ENCODE measurements around the gene NACC2. TPM values are rescaled to one million over a fixed set of nuclear protein-coding genes. Genes with fewer than 3 reads are reported as not detected.
"Not testable (repeated sequence)": the region's sequence is repeated elsewhere in the genome, so short reads cannot be mapped to it uniquely, and the experiment has no call there.

Gene NACC2
- total and polyA plus RNA-seq, 4 donors: 4.8 to 17.8 (median 8.8) TPM

GRCh38 chr9:136062657-136063439 is 32.2 kb downstream of the NACC2 start (continued):
- TF ChIP-seq REST (IDR thresholded peaks at IDR 0.05): no peak

DNA sequence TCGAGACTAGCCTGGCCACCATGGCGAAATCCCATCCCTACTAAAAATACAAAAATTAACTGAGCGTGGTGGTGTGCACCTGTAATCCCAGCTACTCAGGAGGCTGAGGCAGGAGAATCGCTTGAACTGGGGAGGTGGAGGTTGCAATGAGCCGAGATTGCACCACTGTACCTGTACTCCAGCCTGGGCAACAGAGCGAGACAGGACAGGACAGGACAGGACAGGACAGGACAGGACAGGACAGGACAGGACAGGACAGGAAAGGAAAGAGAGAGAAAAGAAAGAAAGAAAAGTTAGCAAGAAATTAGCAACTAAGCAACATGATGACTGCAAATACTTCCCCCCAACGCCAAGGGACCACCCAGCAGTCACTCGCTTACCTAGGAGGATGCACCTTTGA is 33.2 kb downstream of the NACC2 start:
- not testable (repeated sequence) for H3K27ac ChIP-seq (ENCODE audit: low read depth in 1 of 2, low read length in 2 of 2); H3K9me3 ChIP-seq (ENCODE audit: control insufficient read depth in 4 of 4, low read length in 3 of 4); DNase-seq (ENCODE audit: low spot score); H3K27me3 ChIP-seq (ENCODE audit: control insufficient read depth in 4 of 4, insufficient read depth in 4 of 4, low read length in 3 of 4); H3K4me3 ChIP-seq (ENCODE audit: low read depth in 1 of 3, low read length in 3 of 3); H3K36me3 ChIP-seq (ENCODE audit: control insufficient read depth in 4 of 4, insufficient read depth in 3 of 4, low read depth in 1 of 4, low read length in 3 of 4); H3K4me1 ChIP-seq (ENCODE audit: control insufficient read depth in 4 of 4, insufficient read depth in 4 of 4, low read length in 3 of 4); H3K9ac ChIP-seq (ENCODE audit: low read depth in 1 of 2, low read length in 2 of 2)
- WGBS: 97% methylated on average over 8 of the region's 8 CpGs

DNA sequence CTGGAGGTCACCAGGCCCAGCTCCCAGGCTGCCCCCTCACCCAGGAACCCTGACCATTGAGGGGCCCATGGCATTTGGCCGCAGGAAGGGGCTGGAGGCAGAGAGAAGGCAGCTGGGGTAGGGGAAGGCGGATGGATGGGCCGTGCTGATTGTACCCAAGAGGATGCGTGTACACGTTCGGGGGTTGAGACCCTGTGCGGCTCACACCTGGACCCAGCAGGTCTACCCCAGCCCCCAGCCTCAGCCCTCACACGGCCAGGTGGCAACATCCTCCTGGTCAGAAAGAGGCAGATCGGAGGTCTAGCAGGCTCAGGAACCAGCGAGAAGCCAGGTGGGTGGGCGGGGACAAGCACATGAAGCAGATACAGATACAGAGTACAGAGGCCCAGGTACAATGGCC is 33.7 kb downstream of the NACC2 start:
- H3K27ac ChIP-seq (ENCODE audit: low read depth in 1 of 2, low read length in 2 of 2): no peak overlapping the region
- no peak for DNase-seq (ENCODE audit: low spot score)
- no peaks in the 10 kb centered on the region for H3K36me3 ChIP-seq (ENCODE audit: control insufficient read depth in 4 of 4, insufficient read depth in 3 of 4, low read depth in 1 of 4, low read length in 3 of 4)
- H3K4me1 ChIP-seq (ENCODE audit: control insufficient read depth in 4 of 4, insufficient read depth in 4 of 4, low read length in 3 of 4): no peaks in the 10 kb centered on the region
- TF ChIP-seq SP1 (IDR thresholded peaks at IDR 0.05): no peak
- no peak for TF ChIP-seq FOXA2 (IDR thresholded peaks at IDR 0.05)
- TF ChIP-seq ATF3 (IDR thresholded peaks at IDR 0.05): no peak
- no peak for TF ChIP-seq HNF4A (conservative IDR thresholded peaks at IDR 0.05)
- no peak for TF ChIP-seq RXRA (IDR thresholded peaks at IDR 0.05)
- TF ChIP-seq EGR1 (IDR thresholded peaks at IDR 0.05; ENCODE audit: low read depth in 2 of 2): no peak
- TF ChIP-seq TAF1 (conservative IDR thresholded peaks at IDR 0.05): no peak
- TF ChIP-seq, protein P1, sequence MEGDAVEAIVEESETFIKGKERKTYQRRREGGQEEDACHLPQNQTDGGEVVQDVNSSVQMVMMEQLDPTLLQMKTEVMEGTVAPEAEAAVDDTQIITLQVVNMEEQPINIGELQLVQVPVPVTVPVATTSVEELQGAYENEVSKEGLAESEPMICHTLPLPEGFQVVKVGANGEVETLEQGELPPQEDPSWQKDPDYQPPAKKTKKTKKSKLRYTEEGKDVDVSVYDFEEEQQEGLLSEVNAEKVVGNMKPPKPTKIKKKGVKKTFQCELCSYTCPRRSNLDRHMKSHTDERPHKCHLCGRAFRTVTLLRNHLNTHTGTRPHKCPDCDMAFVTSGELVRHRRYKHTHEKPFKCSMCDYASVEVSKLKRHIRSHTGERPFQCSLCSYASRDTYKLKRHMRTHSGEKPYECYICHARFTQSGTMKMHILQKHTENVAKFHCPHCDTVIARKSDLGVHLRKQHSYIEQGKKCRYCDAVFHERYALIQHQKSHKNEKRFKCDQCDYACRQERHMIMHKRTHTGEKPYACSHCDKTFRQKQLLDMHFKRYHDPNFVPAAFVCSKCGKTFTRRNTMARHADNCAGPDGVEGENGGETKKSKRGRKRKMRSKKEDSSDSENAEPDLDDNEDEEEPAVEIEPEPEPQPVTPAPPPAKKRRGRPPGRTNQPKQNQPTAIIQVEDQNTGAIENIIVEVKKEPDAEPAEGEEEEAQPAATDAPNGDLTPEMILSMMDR (IDR thresholded peaks at IDR 0.05; ENCODE audit: low read depth, low read length, missing input control): no peak
- no peak for TF ChIP-seq HNF4G (IDR thresholded peaks at IDR 0.05)
- TF ChIP-seq, protein P2, sequence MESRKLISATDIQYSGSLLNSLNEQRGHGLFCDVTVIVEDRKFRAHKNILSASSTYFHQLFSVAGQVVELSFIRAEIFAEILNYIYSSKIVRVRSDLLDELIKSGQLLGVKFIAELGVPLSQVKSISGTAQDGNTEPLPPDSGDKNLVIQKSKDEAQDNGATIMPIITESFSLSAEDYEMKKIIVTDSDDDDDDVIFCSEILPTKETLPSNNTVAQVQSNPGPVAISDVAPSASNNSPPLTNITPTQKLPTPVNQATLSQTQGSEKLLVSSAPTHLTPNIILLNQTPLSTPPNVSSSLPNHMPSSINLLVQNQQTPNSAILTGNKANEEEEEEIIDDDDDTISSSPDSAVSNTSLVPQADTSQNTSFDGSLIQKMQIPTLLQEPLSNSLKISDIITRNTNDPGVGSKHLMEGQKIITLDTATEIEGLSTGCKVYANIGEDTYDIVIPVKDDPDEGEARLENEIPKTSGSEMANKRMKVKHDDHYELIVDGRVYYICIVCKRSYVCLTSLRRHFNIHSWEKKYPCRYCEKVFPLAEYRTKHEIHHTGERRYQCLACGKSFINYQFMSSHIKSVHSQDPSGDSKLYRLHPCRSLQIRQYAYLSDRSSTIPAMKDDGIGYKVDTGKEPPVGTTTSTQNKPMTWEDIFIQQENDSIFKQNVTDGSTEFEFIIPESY (IDR thresholded peaks at IDR 0.05): no peak
- TF ChIP-seq NR2F2 (IDR thresholded peaks at IDR 0.05): no peak
- TF ChIP-seq REST (IDR thresholded peaks at IDR 0.05): no peak
- no peak for TF ChIP-seq GABPA (IDR thresholded peaks at IDR 0.05 in 1 of 2, conservative IDR thresholded peaks at IDR 0.05 in 1 of 2)
- H3K4me3 ChIP-seq (ENCODE audit: low read depth in 1 of 3, low read length in 3 of 3): no peak overlapping the region
- WGBS: 97% methylated on average over 11 of the region's 11 CpGs
- H3K27me3 ChIP-seq (ENCODE audit: control insufficient read depth in 4 of 4, insufficient read depth in 4 of 4, low read length in 3 of 4): no peaks in the 10 kb centered on the region
- H3K9me3 ChIP-seq (ENCODE audit: control insufficient read depth in 4 of 4, low read length in 3 of 4): no peaks in the 10 kb centered on the region
- H3K9ac ChIP-seq (ENCODE audit: low read depth in 1 of 2, low read length in 2 of 2): no peak overlapping the region

Measured in liver (tissue), 9 donors.